ENCODE measurements around the gene PLA2G15. TPM values are rescaled to one million over a fixed set of nuclear protein-coding genes. Genes with fewer than 3 reads are reported as not detected.

Gene PLA2G15
- total RNA-seq, 3 donors from 2014 or later (not counting 1 experiment from before 2014, with no cell fraction given), result 5.6 to 13.0 (median 12.7) TPM

- no peak for ATAC-seq
Observed at GRCh38 chr16:68296693-68297092, 51.5 kb downstream of the PLA2G15 start.

GRCh38 chr16:68297908-68298307 lies 52.7 kb downstream of the PLA2G15 start:
- no peak for TF ChIP-seq CTCF (IDR thresholded peaks at IDR 0.05)
- Histone ChIP-seq H3K4me1 (ENCODE audit: control insufficient read depth, insufficient read depth, low read length) (peaks cover 2% of the 10 kb centered on the region), H3K9me3 (ENCODE audit: control insufficient read depth, insufficient read depth, low read length) (no peaks in the 10 kb centered on the region), H3K4me3 (ENCODE audit: low read length) (no peak overlapping the region), H3K27me3 (ENCODE audit: control insufficient read depth, insufficient read depth, low read length) (no peaks in the 10 kb centered on the region), H3K36me3 (ENCODE audit: control insufficient read depth, insufficient read depth, low read length) (peaks cover 91% of the 10 kb centered on the region), H3K27ac (ENCODE audit: low read length) (no peak overlapping the region)
- ATAC-seq (no peak), DNase-seq (peak in 1 of 2 donors; percentile 2)
- H3K4me1 Mint-ChIP-seq, result peaks cover 10 to 13% of the 10 kb centered on the region in 2 donors
- no peaks in the 10 kb centered on the region for H3K9me3 Mint-ChIP-seq
- 90% methylated on average over 3 of the region's 3 CpGs for WGBS (ENCODE audit: insufficient coverage)
- H3K36me3 Mint-ChIP-seq, result peaks cover 52% of the 10 kb centered on the region
- intact Hi-C loops (cut with micrococcal nuclease), result no loop called here
- no peak overlapping the region for H3K4me3 Mint-ChIP-seq
- H3K27me3 Mint-ChIP-seq (ENCODE audit: low read depth in 2 of 2), result no peaks in the 10 kb centered on the region
- peak overlapping the region; percentile 42 to 69 for H3K27ac Mint-ChIP-seq

More at GRCh38 chr16:68296693-68297092, 51.5 kb downstream of the PLA2G15 start:
- Mint-ChIP-seq H3K27ac (peak overlapping the region in 1 of 2 donors; percentile 42), H3K27me3 (ENCODE audit: low read depth in 2 of 2) (no peaks in the 10 kb centered on the region), H3K4me1 (peaks cover 19 to 22% of the 10 kb centered on the region in 2 donors), H3K36me3 (peaks cover 42% of the 10 kb centered on the region), H3K4me3 (no peak overlapping the region), H3K9me3 (no peaks in the 10 kb centered on the region)
- 75% methylated on average over 6 of the region's 6 CpGs for WGBS (ENCODE audit: insufficient coverage)
- Histone ChIP-seq H3K4me3 (ENCODE audit: low read length) (no peak overlapping the region), H3K9me3 (ENCODE audit: control insufficient read depth, insufficient read depth, low read length) (no peaks in the 10 kb centered on the region), H3K4me1 (ENCODE audit: control insufficient read depth, insufficient read depth, low read length) (peaks cover 11% of the 10 kb centered on the region), H3K27ac (ENCODE audit: low read length) (no peak overlapping the region), H3K27me3 (ENCODE audit: control insufficient read depth, insufficient read depth, low read length) (no peaks in the 10 kb centered on the region), H3K36me3 (ENCODE audit: control insufficient read depth, insufficient read depth, low read length) (peaks cover 91% of the 10 kb centered on the region)
- no peak for DNase-seq
- no peak for TF ChIP-seq CTCF (IDR thresholded peaks at IDR 0.05)
- intact Hi-C loops (cut with micrococcal nuclease), result no loop called here

GRCh38 chr16:68298312-68298711 lies 53.1 kb downstream of the PLA2G15 start:
- ATAC-seq, result no peak
- Mint-ChIP-seq H3K4me3 (no peak overlapping the region), H3K9me3 (no peaks in the 10 kb centered on the region), H3K4me1 (peaks cover 10 to 13% of the 10 kb centered on the region in 2 donors), H3K27me3 (ENCODE audit: low read depth in 2 of 2) (no peaks in the 10 kb centered on the region), H3K27ac (peak overlapping the region; percentile 42 to 69), H3K36me3 (peaks cover 52% of the 10 kb centered on the region)
- TF ChIP-seq CTCF (IDR thresholded peaks at IDR 0.05), result no peak
- WGBS (ENCODE audit: insufficient coverage), result 93% methylated on average over 3 of the region's 3 CpGs
- H3K4me3 ChIP-seq (ENCODE audit: low read length), result no peak overlapping the region
- no peak overlapping the region for H3K27ac ChIP-seq (ENCODE audit: low read length)
- peaks cover 2% of the 10 kb centered on the region for H3K4me1 ChIP-seq (ENCODE audit: control insufficient read depth, insufficient read depth, low read length)
- no peaks in the 10 kb centered on the region for H3K9me3 ChIP-seq (ENCODE audit: control insufficient read depth, insufficient read depth, low read length)
- H3K36me3 ChIP-seq (ENCODE audit: control insufficient read depth, insufficient read depth, low read length), result peaks cover 92% of the 10 kb centered on the region
- peak in 1 of 2 donors; percentile 2 for DNase-seq
- no peaks in the 10 kb centered on the region for H3K27me3 ChIP-seq (ENCODE audit: control insufficient read depth, insufficient read depth, low read length)
- intact Hi-C loops (cut with micrococcal nuclease), result no loop called here
